GM18508 (cell line): ENCODE data around the gene CENPP.

Experiments used
- ATAC-seq: cut with Tn5 transposase; IDR thresholded peaks from one replicate; pipeline ENCODE4 v1.9.1; 2021; ENCODE audit warnings: moderate number of reproducible peaks; ENCODE audit not compliant: insufficient read depth, unreplicated experiment

Gene CENPP

DNA sequence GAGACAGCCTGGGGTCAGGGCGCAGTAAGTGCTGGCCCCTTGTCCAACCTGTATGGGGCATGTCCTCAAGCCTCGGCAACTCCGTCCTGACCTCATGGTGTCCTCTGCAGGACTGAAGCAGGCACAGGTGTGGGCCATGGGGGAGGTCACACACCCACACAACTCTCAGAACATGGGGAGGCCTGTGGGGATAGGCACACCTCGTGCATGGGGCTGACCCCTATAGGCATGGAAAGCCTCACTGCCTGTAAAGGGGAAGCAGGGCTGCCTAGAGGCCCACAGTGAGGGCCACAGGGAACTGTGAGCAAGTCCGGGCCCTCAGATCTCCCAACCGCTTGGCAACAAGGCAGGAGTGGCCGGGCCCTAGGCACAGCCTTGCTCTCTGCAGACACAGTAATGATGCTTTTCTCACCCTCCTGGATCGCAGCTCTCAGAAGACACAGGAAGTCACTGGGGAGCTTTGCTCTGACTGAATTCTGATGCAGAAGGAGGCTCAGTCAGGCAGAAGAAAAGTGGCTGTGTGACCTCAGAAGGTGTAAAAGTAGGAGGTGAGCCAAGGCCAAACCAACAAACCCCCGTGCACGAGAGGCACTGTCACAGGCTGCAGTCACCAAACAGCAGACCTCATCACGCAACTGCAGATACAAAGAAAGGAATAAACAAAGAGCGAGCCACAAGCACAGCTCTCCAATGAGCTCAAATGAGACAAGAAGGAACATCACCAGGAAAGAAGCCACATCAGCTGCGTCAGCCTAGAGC lies 338.8 kb downstream of the CENPP start:
- no peak for ATAC-seq

GRCh38 chr9:92665836-92666235 lies 340.1 kb downstream of the CENPP start:
- no peak for ATAC-seq

DNA sequence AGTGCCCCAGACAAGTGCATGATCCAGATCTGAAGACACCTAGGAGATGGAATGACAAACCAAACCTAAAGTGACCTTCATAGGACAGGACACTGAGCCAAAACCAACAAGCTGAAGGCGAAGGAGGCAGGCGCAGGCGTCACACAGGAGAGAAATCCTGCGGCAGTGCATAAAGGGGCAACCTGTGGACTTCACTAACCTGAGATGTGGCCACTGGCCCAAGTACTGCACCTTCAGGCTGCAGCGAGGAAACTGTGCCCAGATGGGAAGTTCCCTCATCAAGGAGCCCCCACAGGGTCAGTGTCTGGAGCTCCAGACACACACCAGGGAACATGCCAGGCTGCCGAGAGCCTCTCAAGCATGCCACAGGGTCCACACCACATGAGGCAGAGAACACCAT lies 340.5 kb downstream of the CENPP start:
- no peak for ATAC-seq

- ATAC-seq, result no peak
Measured at GRCh38 chr9:92666912-92667532, 341.3 kb downstream of the CENPP start.

- no peak for ATAC-seq
Measured at GRCh38 chr9:92668746-92669526, 343.2 kb downstream of the CENPP start.

- no peak for ATAC-seq
Measured at GRCh38 chr9:92669527-92669889, 343.8 kb downstream of the CENPP start.
